Small intestine (tissue), 7 donors: ENCODE results near the gene MSI2. TPM values are rescaled to one million over a fixed set of nuclear protein-coding genes. Genes with fewer than 3 reads are reported as not detected.

Source experiments
- DNase-seq, 2 donors: peaks; one replicate each; pipeline versions ENCODE4 v3.0.0 to v3.0.0-alpha.2; 2013
- FAIRE-seq: peaks from 2 replicates; lab custom pipeline; 2012; peaks lifted over from hg19 to GRCh38; lab: Jason Lieb, UNC
- H3K27ac ChIP-seq, 3 donors: one replicate each; pipeline ENCODE4 v1.5.1; 2013; ENCODE audit warnings: low read length in 2 of 3, mild to moderate bottlenecking in 2 of 3, control low read depth in 1 of 3, inconsistent platforms in 1 of 3, low read depth in 1 of 3, moderate library complexity in 1 of 3
- H3K27me3 ChIP-seq, 3 donors: one replicate each; pipeline ENCODE4 v1.6.1; 2013; ENCODE audit warnings: low read length in 3 of 3, inconsistent platforms in 1 of 3; ENCODE audit not compliant: control insufficient read depth in 3 of 3, insufficient read depth in 3 of 3
- H3K36me3 ChIP-seq, 3 donors: one replicate each; pipeline ENCODE4 v1.6.1; 2013; ENCODE audit warnings: low read length in 3 of 3, inconsistent platforms in 1 of 3, low read depth in 1 of 3, mild to moderate bottlenecking in 1 of 3, moderate library complexity in 1 of 3; ENCODE audit not compliant: control insufficient read depth in 3 of 3, insufficient read depth in 2 of 3
- H3K4me1 ChIP-seq, 3 donors: one replicate each; pipeline ENCODE4 v1.6.1; 2013; ENCODE audit warnings: low read length in 2 of 3, inconsistent platforms in 1 of 3, low read depth in 1 of 3, mild to moderate bottlenecking in 1 of 3, moderate library complexity in 1 of 3; ENCODE audit not compliant: control insufficient read depth in 3 of 3, insufficient read depth in 2 of 3
- H3K4me3 ChIP-seq, 3 donors: one replicate each; pipeline ENCODE4 v1.5.1; 2013; ENCODE audit warnings: low read length in 3 of 3, control low read depth in 1 of 3, inconsistent platforms in 1 of 3, low read depth in 1 of 3, mild to moderate bottlenecking in 1 of 3, moderate library complexity in 1 of 3
- H3K9me3 ChIP-seq, 2 donors: one replicate each; pipeline ENCODE4 v1.6.1; 2013; ENCODE audit warnings: low read depth in 1 of 2, low read length in 1 of 2; ENCODE audit not compliant: control insufficient read depth in 2 of 2, insufficient read depth in 1 of 2
- WGBS, 3 donors: extraction: QIAGEN DNeasy Blood & Tissue Kit; methylation state at CpG; one replicate each; pipeline ENCODE4 v1.1.7; 2013; 5-methylcytosine and 5-hydroxymethylcytosine counted together
- polyA plus RNA-seq, 4 donors: library from polyadenylated mRNA; stranded (reverse) in 3 of 4; unstranded in 1 of 4; fragments of 200-250 nt in 3 of 4; fragments of 120-200 nt in 1 of 4; gene quantifications; one replicate each; pipeline versions ENCODE4 v1.2.1 to v1.2.3, GENCODE V29; 2013
- donor health status: healthy with polysubstance abuse.
- donor health status: control.
- donor health status: control.
- donor health status: Bipolar disorder and iron deficiency.
- donor health status: healthy.

Gene MSI2
- polyA plus RNA-seq, 4 donors = 5.1 to 49.4 (median 12.6) TPM

GRCh38 chr17:57302690-57303465 lies 46.6 kb downstream of the MSI2 start:
- Histone ChIP-seq H3K27me3 (no peaks in the 10 kb centered on the region), H3K4me3 (no peak overlapping the region), H3K9me3 (peaks cover 0 to 11% of the 10 kb centered on the region in 2 donors), H3K4me1 (no peaks in the 10 kb centered on the region), H3K27ac (no peak overlapping the region), H3K36me3 (peaks cover 0 to 39% (median 0%) of the 10 kb centered on the region in 3 donors)
- 88 to 93% (median 89%) methylated on average over 10 of the region's 10 CpGs for WGBS, 3 donors
- DNase-seq = no peak
- no peak for FAIRE-seq

- WGBS, 3 donors = 86 to 96% (median 95%) methylated on average over 13 of the region's 13 CpGs
- no peak overlapping the region for H3K4me3 ChIP-seq
- DNase-seq = no peak
- H3K27ac ChIP-seq = no peak overlapping the region
- H3K36me3 ChIP-seq = peaks cover 0 to 41% (median 0%) of the 10 kb centered on the region in 3 donors
- peaks cover 0 to 5% (median 0%) of the 10 kb centered on the region in 3 donors for H3K4me1 ChIP-seq
- no peaks in the 10 kb centered on the region for H3K9me3 ChIP-seq
- H3K27me3 ChIP-seq = no peaks in the 10 kb centered on the region
- no peak for FAIRE-seq
Observed at GRCh38 chr17:57305144-57305728, 48.9 kb downstream of the MSI2 start.

- Histone ChIP-seq H3K27me3 (no peaks in the 10 kb centered on the region), H3K4me3 (no peak overlapping the region), H3K4me1 (peaks cover 0 to 5% (median 0%) of the 10 kb centered on the region in 3 donors), H3K27ac (no peak overlapping the region), H3K36me3 (peaks cover 0 to 48% (median 0%) of the 10 kb centered on the region in 3 donors), H3K9me3 (no peaks in the 10 kb centered on the region)
- FAIRE-seq (no peak), DNase-seq (no peak)
- 86 to 88% (median 87%) methylated on average over 5 of the region's 5 CpGs for WGBS, 3 donors
Observed at GRCh38 chr17:57305908-57306504, 49.7 kb downstream of the MSI2 start.

- FAIRE-seq = no peak
- no peak overlapping the region for H3K27ac ChIP-seq
Observed at GRCh38 chr17:57308543-57309186, 52.3 kb downstream of the MSI2 start.

GRCh38 chr17:57309479-57309878 lies 53.2 kb downstream of the MSI2 start:
- 74 to 81% (median 80%) methylated on average over 7 of the region's 7 CpGs for WGBS, 3 donors
- no peak for FAIRE-seq

More at GRCh38 chr17:57308543-57309186, 52.3 kb downstream of the MSI2 start:
- Histone ChIP-seq H3K4me3 (no peak overlapping the region), H3K4me1 (peaks cover 0 to 13% (median 5%) of the 10 kb centered on the region in 3 donors), H3K36me3 (peaks cover 0 to 51% (median 0%) of the 10 kb centered on the region in 3 donors), H3K9me3 (no peaks in the 10 kb centered on the region), H3K27me3 (no peaks in the 10 kb centered on the region)
- DNase-seq = no peak
- 71 to 80% (median 72%) methylated on average over 5 of the region's 5 CpGs for WGBS, 3 donors

GRCh38 chr17:57311281-57312216 lies 55.2 kb downstream of the MSI2 start:
- DNase-seq = peak; percentile 54 to 83
- WGBS, 3 donors = 40 to 70% (median 57%) methylated on average over 10 of the region's 10 CpGs
- H3K4me3 ChIP-seq = no peak overlapping the region
- FAIRE-seq = no peak
- peaks cover 0 to 47% (median 0%) of the 10 kb centered on the region in 3 donors for H3K36me3 ChIP-seq
- no peaks in the 10 kb centered on the region for H3K9me3 ChIP-seq
- H3K27me3 ChIP-seq = no peaks in the 10 kb centered on the region
- H3K27ac ChIP-seq = peak overlapping the region in 1 of 3 donors; percentile 21
- peaks cover 0 to 13% (median 5%) of the 10 kb centered on the region in 3 donors for H3K4me1 ChIP-seq

More at GRCh38 chr17:57309479-57309878, 53.2 kb downstream of the MSI2 start:
- DNase-seq = peak in 1 of 2 donors; percentile 56
- Histone ChIP-seq H3K27ac (no peak overlapping the region), H3K27me3 (no peaks in the 10 kb centered on the region), H3K4me3 (no peak overlapping the region), H3K4me1 (peaks cover 0 to 13% (median 5%) of the 10 kb centered on the region in 3 donors), H3K36me3 (peaks cover 0 to 51% (median 0%) of the 10 kb centered on the region in 3 donors), H3K9me3 (no peaks in the 10 kb centered on the region)

GRCh38 chr17:57312242-57312641 lies 55.9 kb downstream of the MSI2 start:
- WGBS, 3 donors = 51 to 64% (median 63%) methylated on average over 2 of the region's 2 CpGs

More at GRCh38 chr17:57312242-57312641, 55.9 kb downstream of the MSI2 start:
- no peaks in the 10 kb centered on the region for H3K9me3 ChIP-seq
- H3K4me1 ChIP-seq = peaks cover 0 to 13% (median 5%) of the 10 kb centered on the region in 3 donors
- no peak for DNase-seq
- H3K27me3 ChIP-seq = no peaks in the 10 kb centered on the region
- peaks cover 0 to 48% (median 0%) of the 10 kb centered on the region in 3 donors for H3K36me3 ChIP-seq
- no peak for FAIRE-seq
- no peak overlapping the region for H3K4me3 ChIP-seq
- peak overlapping the region in 1 of 3 donors; percentile 21 for H3K27ac ChIP-seq
